MM.1S (cell line): ENCODE measurements around the gene DDTL.
A peak's percentile ranks its signal among the peaks of the same experiment; 100 is the strongest.

ENCODE experiments used
- DNase-seq: peaks from one replicate; pipeline ENCODE4 v3.0.0-alpha.2; 2015
- H2AFZ ChIP-seq: fragments of 300-600 bp; sonication (generic); 2 replicates; pipeline ENCODE4 v1.6.0; 2016; ENCODE audit warnings: antibody characterized with exemption, low read length
- H3F3A ChIP-seq: fragments of 300-600 bp; sonication (generic); 2 replicates; pipeline ENCODE4 v1.6.1; 2016; ENCODE audit warnings: mild to moderate bottlenecking, antibody characterized with exemption, low read length, moderate library complexity, mixed read lengths; ENCODE audit not compliant: insufficient read depth
- H3K27ac ChIP-seq: fragments of 300-600 bp; sonication (generic); 2 replicates; pipeline ENCODE4 v1.5.1; 2016; ENCODE audit warnings: mild to moderate bottlenecking, low read length
- H3K27me3 ChIP-seq: fragments of 300-600 bp; sonication (generic); replicated peaks from 2 replicates; pipeline ENCODE4 v1.6.0; 2016; ENCODE audit warnings: low read length; ENCODE audit not compliant: insufficient read depth
- H3K36me3 ChIP-seq: fragments of 300-600 bp; sonication (generic); replicated peaks from 2 replicates; pipeline ENCODE4 v1.6.1; 2016; ENCODE audit warnings: mild to moderate bottlenecking, low read length, mixed read lengths; ENCODE audit not compliant: insufficient read depth
- H3K4me1 ChIP-seq: fragments of 300-600 bp; sonication (generic); 2 replicates; pipeline ENCODE4 v1.6.1; 2016; ENCODE audit warnings: low read length, mixed read lengths
- H3K4me2 ChIP-seq: fragments of 300-600 bp; sonication (generic); 2 replicates; pipeline ENCODE4 v1.6.0; 2016; ENCODE audit warnings: low read depth, low read length
- H3K4me3 ChIP-seq: fragments of 300-600 bp; sonication (generic); 2 replicates; pipeline ENCODE4 v1.5.1; 2016; ENCODE audit warnings: low read length, mixed read lengths
- H3K79me2 ChIP-seq: fragments of 300-600 bp; sonication (generic); 2 replicates; pipeline ENCODE4 v1.6.1; 2016; ENCODE audit warnings: mixed run types, low read length, mixed read lengths
- H3K9ac ChIP-seq: fragments of 300-600 bp; sonication (generic); 2 replicates; pipeline ENCODE4 v1.6.1; 2016; ENCODE audit warnings: low read length, mixed read lengths
- H3K9me2 ChIP-seq: fragments of 300-600 bp; sonication (generic); replicated peaks from 2 replicates; pipeline ENCODE4 v1.6.1; 2016; ENCODE audit warnings: mild to moderate bottlenecking, low read length, mixed read lengths; ENCODE audit not compliant: insufficient read depth
- H3K9me3 ChIP-seq: fragments of 300-600 bp; sonication (generic); replicated peaks from 2 replicates; pipeline ENCODE4 v1.6.1; 2016; ENCODE audit warnings: mild to moderate bottlenecking, low read length, mixed read lengths; ENCODE audit not compliant: insufficient read depth
- H4K20me1 ChIP-seq: fragments of 300-600 bp; sonication (generic); 2 replicates; pipeline ENCODE4 v1.6.1; 2016; ENCODE audit warnings: mild to moderate bottlenecking, low read length, moderate library complexity, mixed read lengths; ENCODE audit not compliant: insufficient read depth
- EZH2 ChIP-seq: fragments of 300-600 bp; sonication (generic); optimal IDR thresholded peaks from 2 replicates; pipeline ENCODE3; 2017; ENCODE audit warnings: low read depth, mild to moderate bottlenecking, antibody characterized with exemption, low read length, mixed read lengths
- EZH2phosphoT487 ChIP-seq: fragments of 300-600 bp; sonication (generic); IDR thresholded peaks from 2 replicates; pipeline ENCODE4 v1.6.1; 2018; ENCODE audit warnings: antibody characterized with exemption, low read length
- TF ChIP-seq, protein P1 (sequence below): fragments of 300-600 bp; sonication (generic); IDR thresholded peaks from 2 replicates; pipeline ENCODE4 v1.5.1; 2016; ENCODE audit warnings: antibody characterized with exemption, low read length, mixed read lengths

The DDTL gene

DNA sequence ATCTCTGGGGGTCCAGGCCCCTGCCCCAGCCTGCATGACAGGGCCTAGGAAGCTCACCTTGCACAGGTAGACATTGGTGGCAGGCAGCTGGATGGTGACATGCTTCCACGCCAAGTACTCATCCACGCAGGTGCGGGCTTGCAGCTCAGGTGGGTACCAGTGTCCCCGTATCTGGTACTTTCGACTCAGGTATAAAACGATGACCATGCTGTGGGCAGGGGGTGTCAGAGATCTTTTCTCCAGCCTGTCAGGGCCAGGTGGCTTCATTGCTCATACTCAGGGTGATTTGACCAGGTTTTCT is 40.2 kb downstream of the DDTL start:
- Histone ChIP-seq H3K4me3 (no peak overlapping the region), H3K79me2 (peaks cover 7% of the 10 kb centered on the region), H4K20me1 (no peaks in the 10 kb centered on the region), H2AFZ (no peak overlapping the region), H3K36me3 (no peaks in the 10 kb centered on the region), H3K9ac (no peak overlapping the region), H3K9me3 (no peaks in the 10 kb centered on the region), H3K27me3 (no peaks in the 10 kb centered on the region), H3K4me2 (no peak overlapping the region), H3K9me2 (no peaks in the 10 kb centered on the region), H3K4me1 (peaks cover 10% of the 10 kb centered on the region; the same call in 1 of the 2 replicates), H3K27ac (no peak overlapping the region), H3F3A (peaks cover 7% of the 10 kb centered on the region; the same call in 1 of the 2 replicates)
- TF ChIP-seq EZH2phosphoT487 (no peak), EZH2 (no peak)
- TF ChIP-seq, protein P1, sequence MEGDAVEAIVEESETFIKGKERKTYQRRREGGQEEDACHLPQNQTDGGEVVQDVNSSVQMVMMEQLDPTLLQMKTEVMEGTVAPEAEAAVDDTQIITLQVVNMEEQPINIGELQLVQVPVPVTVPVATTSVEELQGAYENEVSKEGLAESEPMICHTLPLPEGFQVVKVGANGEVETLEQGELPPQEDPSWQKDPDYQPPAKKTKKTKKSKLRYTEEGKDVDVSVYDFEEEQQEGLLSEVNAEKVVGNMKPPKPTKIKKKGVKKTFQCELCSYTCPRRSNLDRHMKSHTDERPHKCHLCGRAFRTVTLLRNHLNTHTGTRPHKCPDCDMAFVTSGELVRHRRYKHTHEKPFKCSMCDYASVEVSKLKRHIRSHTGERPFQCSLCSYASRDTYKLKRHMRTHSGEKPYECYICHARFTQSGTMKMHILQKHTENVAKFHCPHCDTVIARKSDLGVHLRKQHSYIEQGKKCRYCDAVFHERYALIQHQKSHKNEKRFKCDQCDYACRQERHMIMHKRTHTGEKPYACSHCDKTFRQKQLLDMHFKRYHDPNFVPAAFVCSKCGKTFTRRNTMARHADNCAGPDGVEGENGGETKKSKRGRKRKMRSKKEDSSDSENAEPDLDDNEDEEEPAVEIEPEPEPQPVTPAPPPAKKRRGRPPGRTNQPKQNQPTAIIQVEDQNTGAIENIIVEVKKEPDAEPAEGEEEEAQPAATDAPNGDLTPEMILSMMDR = no peak
- no peak for DNase-seq

DNA sequence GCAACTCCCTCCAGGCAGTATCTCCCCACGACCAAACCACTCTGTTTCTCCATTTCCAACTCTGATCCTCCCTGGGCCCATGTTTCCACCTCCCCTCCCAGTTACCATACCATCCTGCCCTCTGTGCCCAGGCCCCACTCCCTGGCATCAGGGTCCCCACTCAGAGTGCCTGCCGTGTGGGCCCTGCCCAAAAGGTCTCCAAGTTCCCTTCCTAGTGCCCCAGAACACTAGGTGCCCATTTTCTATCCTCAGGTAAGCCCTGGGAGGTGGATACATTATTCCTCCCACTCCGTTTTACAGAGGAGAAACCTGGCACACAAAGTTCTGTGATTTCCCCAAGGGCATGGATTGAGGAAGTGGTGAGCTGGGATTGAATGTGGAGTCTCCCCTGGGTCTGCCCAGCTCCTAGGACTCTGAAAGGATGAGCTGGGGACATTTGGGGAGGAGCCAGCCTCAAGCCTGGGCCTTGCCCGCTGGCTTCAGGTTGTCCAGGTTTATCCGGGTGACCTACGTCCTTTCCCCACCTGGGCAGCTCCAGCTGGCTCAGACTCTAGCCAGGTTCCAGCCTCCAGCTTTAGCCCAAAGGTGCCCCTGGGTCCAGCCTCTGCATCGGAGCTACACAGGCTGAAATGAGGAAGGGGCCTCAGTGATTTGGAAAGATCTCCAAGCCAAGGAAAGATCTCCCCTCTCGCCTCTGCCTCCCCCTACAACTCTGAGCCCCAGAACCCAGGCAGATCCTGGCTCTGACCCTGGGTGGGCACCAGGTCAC is 40.7 kb downstream of the DDTL start:
- no peaks in the 10 kb centered on the region for H3K36me3 ChIP-seq
- H3K4me3 ChIP-seq = no peak overlapping the region
- H3K27ac ChIP-seq = no peak overlapping the region
- H3K4me1 ChIP-seq = peaks cover 13% of the 10 kb centered on the region; the same call in 1 of the 2 replicates
- TF ChIP-seq EZH2 (no peak), EZH2phosphoT487 (no peak)
- TF ChIP-seq, protein P1 = no peak
- no peak overlapping the region for H3K4me2 ChIP-seq
- H2AFZ ChIP-seq = no peak overlapping the region
- H4K20me1 ChIP-seq = no peaks in the 10 kb centered on the region
- no peak overlapping the region for H3K9ac ChIP-seq
- no peaks in the 10 kb centered on the region for H3K9me2 ChIP-seq
- H3K27me3 ChIP-seq = no peaks in the 10 kb centered on the region
- DNase-seq = no peak
- peaks cover 12% of the 10 kb centered on the region for H3K79me2 ChIP-seq
- H3K9me3 ChIP-seq = no peaks in the 10 kb centered on the region
- peaks cover 9% of the 10 kb centered on the region; the same call in 1 of the 2 replicates for H3F3A ChIP-seq

DNA sequence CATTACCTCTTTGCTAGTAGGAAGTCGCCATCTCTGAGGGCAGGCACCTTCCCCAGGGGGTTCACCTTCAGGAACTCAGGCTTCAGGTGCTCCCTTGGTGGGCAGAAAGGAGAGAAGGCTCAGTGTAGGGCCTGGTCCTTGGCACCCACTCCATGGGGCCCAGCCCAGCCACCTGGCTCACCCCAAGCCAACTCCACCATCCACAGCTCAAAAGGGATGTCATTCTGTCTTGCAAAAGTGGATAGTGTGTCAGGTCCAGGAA is 41.3 kb downstream of the DDTL start:
- Histone ChIP-seq H3K4me1 (peaks cover 14% of the 10 kb centered on the region; the same call in 1 of the 2 replicates), H3K9me2 (no peaks in the 10 kb centered on the region), H3K79me2 (peaks cover 18% of the 10 kb centered on the region), H2AFZ (0 out of 2 replicates have a peak overlapping the region, but pooled peaks have one; percentile 14), H3K27me3 (no peaks in the 10 kb centered on the region), H4K20me1 (no peaks in the 10 kb centered on the region), H3F3A (peaks cover 9% of the 10 kb centered on the region; the same call in 1 of the 2 replicates), H3K4me3 (no peak overlapping the region), H3K9ac (no peak overlapping the region), H3K4me2 (no peak overlapping the region), H3K27ac (no peak overlapping the region), H3K36me3 (no peaks in the 10 kb centered on the region), H3K9me3 (no peaks in the 10 kb centered on the region)
- TF ChIP-seq EZH2phosphoT487 (no peak), EZH2 (no peak)
- TF ChIP-seq, protein P1 = no peak
- no peak for DNase-seq
